Measurements from ENCODE around the gene ADPRH. TPM values are rescaled to one million over a fixed set of nuclear protein-coding genes. Genes with fewer than 3 reads are reported as not detected.

ADPRH gene
- total RNA-seq, 1 experiment from 2014 or later, result 1.5 TPM

- Histone ChIP-seq H3K4me1 (ENCODE audit: control insufficient read depth in 1 of 2, insufficient read depth in 2 of 2, low read length in 2 of 2) (peaks cover 0 to 14% of the 10 kb centered on the region in 2 experiments; a peak in 2 of 4 replicates), H3K27ac (ENCODE audit: low read depth, low read length) (no peak overlapping the region), H3K36me3 (ENCODE audit: control insufficient read depth in 1 of 2, insufficient read depth in 2 of 2, low read length in 2 of 2) (no peaks in the 10 kb centered on the region), H2AFZ (ENCODE audit: low read depth, low read length, poor library complexity, severe bottlenecking) (no peak overlapping the region), H4K20me1 (ENCODE audit: insufficient read depth) (no peaks in the 10 kb centered on the region), H3K9ac (ENCODE audit: low read length) (no peak overlapping the region), H3K79me2 (ENCODE audit: insufficient read depth, low read length) (no peaks in the 10 kb centered on the region), H3K4me2 (ENCODE audit: low read length) (no peak overlapping the region), H3K4me3 (replicated peaks in 1 of 2; ENCODE audit: low read depth in 1 of 2, low read length in 2 of 2) (no peak overlapping the region), H3K27me3 (ENCODE audit: insufficient read depth, low read length) (no peaks in the 10 kb centered on the region), H3K9me2 (ENCODE audit: insufficient read depth) (no peaks in the 10 kb centered on the region), H3K9me3 (ENCODE audit: control insufficient read depth in 1 of 2, insufficient read depth in 1 of 2, low read depth in 1 of 2, low read length in 2 of 2) (no peaks in the 10 kb centered on the region)
- ChIA-PET POLR2A (no interaction called here), RAD21 (ENCODE audit: low non-redundant PET in 1 of 2, low total read pairs in 2 of 2, uncharacterized antibody in 2 of 2, unreplicated experiment in 2 of 2) (no interaction called here), CTCF (no interaction called here)
- TF ChIP-seq EZH2phosphoT487 (IDR thresholded peaks at IDR 0.05; ENCODE audit: borderline replicate concordance) (no peak), CTCF (IDR thresholded peaks at IDR 0.05 in 2 of 3, conservative IDR thresholded peaks at IDR 0.05 in 1 of 3; ENCODE audit: borderline replicate concordance in 1 of 3, insufficient read depth in 1 of 3, low read depth in 2 of 3, low read length in 2 of 3) (no peak), POLR2A (IDR thresholded peaks at IDR 0.05; ENCODE audit: borderline replicate concordance, extremely low read depth, insufficient read depth, insufficient read length) (no peak), EZH2 (IDR thresholded peaks at IDR 0.05) (no peak), FOSL1 (IDR thresholded peaks at IDR 0.05; ENCODE audit: low read depth) (no peak), TCF7L2 (IDR thresholded peaks at IDR 0.05; ENCODE audit: borderline replicate concordance, extremely low read depth, insufficient read depth, insufficient read length) (no peak), ELF1 (IDR thresholded peaks at IDR 0.05; ENCODE audit: borderline replicate concordance, low read depth) (no peak), MAX (IDR thresholded peaks at IDR 0.05) (no peak), ZBTB33 (IDR thresholded peaks at IDR 0.05; ENCODE audit: extremely low read depth, insufficient replicate concordance, low read length) (no peak), ZNF274 (IDR thresholded peaks at IDR 0.05; ENCODE audit: low read depth, low read length) (no peak), ZFX (IDR thresholded peaks at IDR 0.05) (no peak), RAD21 (IDR thresholded peaks at IDR 0.05; ENCODE audit: low read depth) (no peak), EGR1 (IDR thresholded peaks at IDR 0.05; ENCODE audit: low read depth) (no peak), REST (IDR thresholded peaks at IDR 0.05; ENCODE audit: low read depth) (no peak), CEBPB (IDR thresholded peaks at IDR 0.05; ENCODE audit: low read depth) (no peak), CBX3 (IDR thresholded peaks at IDR 0.05; ENCODE audit: low read depth) (no peak), YY1 (IDR thresholded peaks at IDR 0.05; ENCODE audit: extremely low read depth, insufficient replicate concordance, low read depth, low read length) (no peak), JUND (IDR thresholded peaks at IDR 0.05) (no peak), ATF3 (IDR thresholded peaks at IDR 0.05) (no peak)
- no TSS peak for BruUV-seq (replicated peaks)
- intact Hi-C loops (cut with micrococcal nuclease), result no loop called here
- no peak for DNase-seq (ENCODE audit: low read depth, low spot score)
- ATAC-seq, result no peak
These were observed 14.8 kb downstream of the ADPRH start for GRCh38 chr3:119594066-119594465.

Measured in HCT116 (cell line).